Lower lobe of right lung (tissue), 2 donors: ENCODE results near the gene KRT86. TPM values are rescaled to one million over a fixed set of nuclear protein-coding genes. Genes with fewer than 3 reads are reported as not detected.
"Not testable (repeated sequence)": the region's sequence is repeated elsewhere in the genome, so short reads cannot be mapped to it uniquely, and the experiment has no call there.

Source experiments
- ATAC-seq, 2 donors: fragments of 200-7000 bp; cut with Tn5 transposase; one replicate each; pipeline ENCODE4 v1.9.1; 2020 to 2022; ENCODE audit warnings: mild to moderate bottlenecking in 2 of 2, moderate library complexity in 2 of 2
- DNase-seq: peaks from one replicate; pipeline ENCODE4 v3.0.0-alpha.2; 2020
- H3K27ac ChIP-seq: fragments of 200-600 bp; one replicate; pipeline ENCODE4 v1.8.0; 2022
- H3K27me3 ChIP-seq: fragments of 200-600 bp; one replicate; pipeline ENCODE4 v1.8.0; 2022; ENCODE audit warnings: low read depth
- H3K36me3 ChIP-seq: fragments of 200-600 bp; one replicate; pipeline ENCODE4 v1.8.0; 2022; ENCODE audit warnings: mild to moderate bottlenecking
- H3K4me1 ChIP-seq: fragments of 200-600 bp; one replicate; pipeline ENCODE4 v1.8.0; 2022
- H3K4me3 ChIP-seq: fragments of 200-600 bp; one replicate; pipeline ENCODE4 v1.8.0; 2022; ENCODE audit warnings: mild to moderate bottlenecking
- H3K9me3 ChIP-seq: fragments of 200-600 bp; one replicate; pipeline ENCODE4 v1.8.0; 2022
- intact Hi-C: fragments of 100-400 bp; cut with DNase I; formaldehyde crosslinking; loops from one replicate; pipeline ENCODE4 v1.11.0; 2022
- total RNA-seq: library from RNA; stranded (reverse); fragmentation: NEBNext Ultra II Directional; extraction: Animal tissue kit (Norgen Biotek cat#: 25700); gene quantifications from one replicate; pipeline ENCODE4 v1.2.1, GENCODE V29; 2021
- TF ChIP-seq, protein P1 (sequence below): fragments of 200-600 bp; IDR thresholded peaks from one replicate; pipeline ENCODE4 v1.8.0; 2022; ENCODE audit warnings: antibody characterized with exemption, mild to moderate bottlenecking
- donor health status: DM: no; HTN: yes; CAD: no; lungs with severe emphysema.

The KRT86 gene
- total RNA-seq, 1 donor from 2014 or later: 0.74 TPM

DNA sequence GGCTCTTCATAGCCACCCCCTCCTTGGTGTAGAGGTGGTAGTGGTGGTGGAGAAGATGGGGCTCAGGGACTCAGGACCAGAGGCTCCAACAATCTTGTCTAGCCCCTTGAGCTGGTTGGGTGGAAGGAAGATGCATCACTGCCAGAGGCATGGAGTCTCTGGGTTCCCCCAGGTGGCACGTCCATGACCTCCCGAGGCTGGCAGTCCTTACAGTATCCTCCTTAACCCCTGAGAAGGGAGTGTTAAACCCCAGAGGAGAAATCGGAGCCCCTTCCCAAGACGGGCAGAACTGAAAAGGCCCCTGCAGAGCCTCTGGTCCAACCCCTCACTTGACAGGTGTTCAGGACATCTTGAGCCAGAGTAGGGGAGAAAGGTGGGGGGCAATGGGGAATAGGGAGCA is 37.6 kb downstream of the KRT86 start:
- ATAC-seq: no peak
- H3K4me3 ChIP-seq: no peak overlapping the region
- H3K27me3 ChIP-seq: peaks cover 30% of the 10 kb centered on the region
- TF ChIP-seq, protein P1, sequence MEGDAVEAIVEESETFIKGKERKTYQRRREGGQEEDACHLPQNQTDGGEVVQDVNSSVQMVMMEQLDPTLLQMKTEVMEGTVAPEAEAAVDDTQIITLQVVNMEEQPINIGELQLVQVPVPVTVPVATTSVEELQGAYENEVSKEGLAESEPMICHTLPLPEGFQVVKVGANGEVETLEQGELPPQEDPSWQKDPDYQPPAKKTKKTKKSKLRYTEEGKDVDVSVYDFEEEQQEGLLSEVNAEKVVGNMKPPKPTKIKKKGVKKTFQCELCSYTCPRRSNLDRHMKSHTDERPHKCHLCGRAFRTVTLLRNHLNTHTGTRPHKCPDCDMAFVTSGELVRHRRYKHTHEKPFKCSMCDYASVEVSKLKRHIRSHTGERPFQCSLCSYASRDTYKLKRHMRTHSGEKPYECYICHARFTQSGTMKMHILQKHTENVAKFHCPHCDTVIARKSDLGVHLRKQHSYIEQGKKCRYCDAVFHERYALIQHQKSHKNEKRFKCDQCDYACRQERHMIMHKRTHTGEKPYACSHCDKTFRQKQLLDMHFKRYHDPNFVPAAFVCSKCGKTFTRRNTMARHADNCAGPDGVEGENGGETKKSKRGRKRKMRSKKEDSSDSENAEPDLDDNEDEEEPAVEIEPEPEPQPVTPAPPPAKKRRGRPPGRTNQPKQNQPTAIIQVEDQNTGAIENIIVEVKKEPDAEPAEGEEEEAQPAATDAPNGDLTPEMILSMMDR: no peak
- no peak for DNase-seq
- H3K4me1 ChIP-seq: peaks cover 12% of the 10 kb centered on the region
- intact Hi-C loops: no loop called here
- no peak overlapping the region for H3K27ac ChIP-seq
- H3K9me3 ChIP-seq: no peaks in the 10 kb centered on the region
- H3K36me3 ChIP-seq: no peaks in the 10 kb centered on the region

DNA sequence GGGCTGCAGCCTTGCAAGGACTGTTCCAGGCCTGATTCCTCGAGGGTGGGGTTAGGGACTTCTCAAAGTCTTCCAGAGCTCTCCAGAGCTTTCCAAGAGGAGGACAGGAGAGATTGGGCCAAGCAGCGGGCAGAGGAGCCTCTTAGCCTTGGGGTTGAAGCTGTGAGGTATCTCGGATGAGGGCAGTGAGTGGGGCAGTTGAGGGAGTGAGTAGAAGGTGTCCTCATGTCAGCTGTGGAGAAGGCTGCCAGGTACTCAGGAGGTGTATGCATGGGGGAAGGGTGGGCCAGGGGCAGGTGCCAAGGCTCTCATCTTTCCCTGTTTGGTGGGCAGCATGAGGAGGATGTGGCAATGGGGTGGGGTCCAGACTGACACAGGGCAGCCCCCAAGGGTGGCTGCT is 39.0 kb downstream of the KRT86 start:
- ATAC-seq (no peak), DNase-seq (no peak)
- H3K4me1 ChIP-seq: peaks cover 4% of the 10 kb centered on the region
- H3K27ac ChIP-seq: no peak overlapping the region
- no peaks in the 10 kb centered on the region for H3K9me3 ChIP-seq
- TF ChIP-seq, protein P1: no peak
- no peaks in the 10 kb centered on the region for H3K36me3 ChIP-seq
- H3K27me3 ChIP-seq: peaks cover 16% of the 10 kb centered on the region
- intact Hi-C loops: no loop called here
- H3K4me3 ChIP-seq: no peak overlapping the region

DNA sequence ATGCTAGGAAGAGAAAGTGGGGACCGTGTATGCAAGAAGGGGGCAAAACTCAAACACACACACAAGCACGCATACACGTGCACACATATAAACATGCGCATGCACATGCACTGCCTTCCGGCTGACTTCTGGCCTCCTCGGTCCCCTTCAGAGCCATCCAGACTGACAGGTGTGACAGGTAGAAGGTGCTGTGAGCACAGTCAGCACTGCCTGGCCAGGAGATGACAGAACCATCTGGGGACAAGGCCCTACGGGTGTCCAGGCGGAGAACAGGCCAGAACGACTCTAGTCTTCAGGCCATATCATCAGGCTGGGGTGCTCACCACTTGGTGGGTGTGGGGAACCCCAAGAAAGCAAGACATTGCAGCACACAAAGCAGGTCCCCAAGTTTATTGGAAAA is 39.5 kb downstream of the KRT86 start:
- no peak overlapping the region for H3K4me3 ChIP-seq
- intact Hi-C loops: no loop called here
- ATAC-seq (no peak), DNase-seq (no peak)
- H3K27ac ChIP-seq: no peak overlapping the region
- H3K36me3 ChIP-seq: no peaks in the 10 kb centered on the region
- H3K27me3 ChIP-seq: peaks cover 12% of the 10 kb centered on the region
- no peaks in the 10 kb centered on the region for H3K9me3 ChIP-seq
- TF ChIP-seq, protein P1: no peak
- no peaks in the 10 kb centered on the region for H3K4me1 ChIP-seq

DNA sequence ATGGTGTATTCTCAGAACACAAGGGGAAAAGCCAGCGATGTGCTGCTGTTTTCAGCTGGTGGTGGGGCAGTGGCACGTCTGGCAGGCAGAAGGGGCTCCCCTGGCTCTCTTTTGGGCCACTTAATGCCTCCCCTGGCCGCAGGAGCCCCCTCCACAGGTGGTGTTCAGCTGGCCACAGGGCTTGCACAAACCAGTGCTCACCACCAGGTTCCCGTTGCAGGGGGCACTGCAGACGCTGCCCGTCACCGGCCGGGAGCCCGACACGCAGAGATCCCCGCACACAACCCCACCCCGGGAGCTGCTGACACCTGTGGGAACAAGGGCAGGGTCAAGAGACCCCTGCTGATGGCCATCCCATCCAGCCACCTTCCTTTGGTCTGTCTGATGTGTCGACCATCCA is 40.1 kb downstream of the KRT86 start:
- H3K36me3 ChIP-seq: no peaks in the 10 kb centered on the region
- no peak overlapping the region for H3K4me3 ChIP-seq
- no peaks in the 10 kb centered on the region for H3K4me1 ChIP-seq
- H3K27ac ChIP-seq: no peak overlapping the region
- H3K9me3 ChIP-seq: no peaks in the 10 kb centered on the region
- ATAC-seq: no peak
- peaks cover 6% of the 10 kb centered on the region for H3K27me3 ChIP-seq
- TF ChIP-seq, protein P1: no peak
- no peak for DNase-seq
- intact Hi-C loops: no loop called here

DNA sequence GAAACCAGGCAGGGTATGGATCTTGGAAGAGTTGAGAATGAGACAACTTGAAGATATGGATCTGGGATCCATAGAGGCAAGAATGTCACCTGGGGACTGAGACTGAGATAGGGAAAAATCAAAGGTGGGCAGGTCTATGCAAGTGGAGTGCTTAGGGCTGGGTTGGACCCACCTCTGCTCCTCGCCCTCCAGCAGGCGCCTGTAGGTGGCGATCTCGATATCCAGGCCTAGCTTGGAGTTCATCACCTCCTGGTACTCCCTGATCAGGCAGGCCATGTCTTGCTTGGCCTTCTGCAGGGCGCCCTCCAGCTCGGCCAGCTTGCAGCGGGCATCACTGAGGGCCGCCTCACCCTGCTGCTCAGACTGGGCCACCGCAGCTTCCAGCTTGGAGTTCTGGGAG is 41.3 kb downstream of the KRT86 start:
- H3K27ac ChIP-seq, H3K36me3 ChIP-seq, intact Hi-C loops, H3K4me1 ChIP-seq, H3K9me3 ChIP-seq, DNase-seq, ATAC-seq, H3K4me3 ChIP-seq: not testable (repeated sequence)
- H3K27me3 ChIP-seq: peaks cover 16% of the 10 kb centered on the region

DNA sequence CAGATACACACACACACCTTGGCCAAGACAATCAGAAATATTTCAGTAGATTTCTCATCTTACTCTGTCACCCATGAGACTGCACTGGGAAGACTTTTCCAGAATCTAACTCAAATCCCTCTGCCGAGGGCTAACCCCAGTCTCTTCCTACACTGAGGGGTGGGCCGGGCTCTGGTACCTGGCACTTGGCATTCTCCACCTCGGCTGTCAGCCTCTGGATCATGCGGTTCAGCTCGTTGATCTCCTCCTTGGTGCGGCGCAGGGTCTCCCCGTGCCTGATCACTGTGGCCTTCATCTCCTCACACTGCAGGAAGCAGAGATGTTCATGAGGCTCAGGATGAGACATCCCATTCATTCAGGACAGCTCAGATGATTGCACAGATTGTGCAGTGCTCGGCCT is 41.8 kb downstream of the KRT86 start:
- Histone ChIP-seq H3K27me3 (peaks cover 18% of the 10 kb centered on the region), H3K27ac (no peak overlapping the region), H3K4me3 (no peak overlapping the region), H3K9me3 (no peaks in the 10 kb centered on the region), H3K4me1 (no peaks in the 10 kb centered on the region), H3K36me3 (no peaks in the 10 kb centered on the region)
- no peak for ATAC-seq
- no peak for DNase-seq
- intact Hi-C loops: no loop called here
- TF ChIP-seq, protein P1: no peak
